Measurements from ENCODE around the gene ASAH2. TPM values are rescaled to one million over a fixed set of nuclear protein-coding genes. Genes with fewer than 3 reads are reported as not detected.

ASAH2 gene
- total RNA-seq, 1 donor from 2014 or later, result 0.29 TPM

DNA sequence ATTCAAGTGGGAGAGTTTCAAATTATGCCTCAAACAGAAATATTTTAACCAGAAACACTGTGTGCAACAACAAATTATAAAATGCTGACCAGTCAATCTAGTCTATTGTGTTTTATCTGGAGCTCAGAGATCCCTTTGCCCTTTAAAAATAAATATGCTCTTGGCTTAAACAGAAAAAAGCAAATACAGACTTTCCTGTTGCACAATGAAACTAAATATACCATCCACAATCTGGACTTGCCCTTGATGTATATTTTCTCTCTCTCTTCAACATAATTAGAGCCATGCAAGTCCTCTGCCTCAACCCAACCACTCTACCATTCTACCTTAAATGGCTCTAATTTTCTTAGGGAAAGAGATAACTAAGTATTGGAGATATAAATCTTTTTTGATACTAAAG lies 34.9 kb downstream of the ASAH2 start:
- no peaks in the 10 kb centered on the region for H3K36me3 ChIP-seq (ENCODE audit: control insufficient read depth, insufficient read depth, low read length)
- H3K4me3 ChIP-seq (ENCODE audit: low read depth, low read length), result no peak overlapping the region
- no peak for DNase-seq (ENCODE audit: low read depth)
- TF ChIP-seq CTCF (IDR thresholded peaks at IDR 0.05; ENCODE audit: insufficient read depth, low read length, poor library complexity, severe bottlenecking), result no peak
- no peaks in the 10 kb centered on the region for H3K27me3 ChIP-seq (ENCODE audit: control insufficient read depth, insufficient read depth, low read length)

GRCh38 chr10:50211670-50212069 lies 39.6 kb downstream of the ASAH2 start:
- TF ChIP-seq CTCF (IDR thresholded peaks at IDR 0.05; ENCODE audit: insufficient read depth, low read length, poor library complexity, severe bottlenecking), result no peak
- Histone ChIP-seq H3K4me3 (ENCODE audit: low read depth, low read length) (no peak overlapping the region), H3K36me3 (ENCODE audit: control insufficient read depth, insufficient read depth, low read length) (no peaks in the 10 kb centered on the region), H3K27me3 (ENCODE audit: control insufficient read depth, insufficient read depth, low read length) (no peaks in the 10 kb centered on the region)
- DNase-seq (ENCODE audit: low read depth), result no peak

DNA sequence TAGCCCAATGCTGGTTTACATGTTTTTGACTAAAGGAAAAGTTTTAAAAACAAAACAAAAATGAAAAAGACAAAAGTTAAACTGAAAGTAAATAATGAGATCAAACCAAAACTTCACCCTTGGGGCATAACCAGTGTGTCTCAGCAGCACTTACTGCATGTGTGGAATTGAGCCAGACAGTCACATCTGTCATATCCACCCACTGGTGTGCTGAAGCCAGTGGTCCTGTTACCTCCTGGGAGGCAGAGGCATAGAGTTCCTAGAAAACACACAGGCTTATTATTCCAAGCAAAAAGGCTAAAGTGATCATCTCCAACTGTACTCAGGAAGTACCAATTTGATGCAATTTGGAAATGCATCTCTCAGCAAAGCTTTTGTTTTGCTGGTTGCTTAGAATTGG lies 40.4 kb downstream of the ASAH2 start:
- no peaks in the 10 kb centered on the region for H3K27me3 ChIP-seq (ENCODE audit: control insufficient read depth, insufficient read depth, low read length)
- DNase-seq (ENCODE audit: low read depth), result no peak
- TF ChIP-seq CTCF (IDR thresholded peaks at IDR 0.05; ENCODE audit: insufficient read depth, low read length, poor library complexity, severe bottlenecking), result no peak
- no peak overlapping the region for H3K4me3 ChIP-seq (ENCODE audit: low read depth, low read length)
- H3K36me3 ChIP-seq (ENCODE audit: control insufficient read depth, insufficient read depth, low read length), result no peaks in the 10 kb centered on the region

Other genes starting within 250 kb of the ASAH2 start
- 52.6 and 53.7 TPM in 2 replicates for gene WASHC2A, start 183.6 kb downstream of the ASAH2 start, total RNA-seq

Data from kidney epithelial cell (primary cell).